Measurements from ENCODE around the gene NTMT1. TPM values are rescaled to one million over a fixed set of nuclear protein-coding genes. Genes with fewer than 3 reads are reported as not detected.
A peak's percentile ranks its signal among the peaks of the same experiment; 100 is the strongest.

NTMT1 gene
- total and polyA plus RNA-seq, 9 of the 15 experiments (the other 6 are each of a cell fraction or from before 2014, with no cell fraction given), result 42.1 to 116 (median 74.7) TPM

DNA sequence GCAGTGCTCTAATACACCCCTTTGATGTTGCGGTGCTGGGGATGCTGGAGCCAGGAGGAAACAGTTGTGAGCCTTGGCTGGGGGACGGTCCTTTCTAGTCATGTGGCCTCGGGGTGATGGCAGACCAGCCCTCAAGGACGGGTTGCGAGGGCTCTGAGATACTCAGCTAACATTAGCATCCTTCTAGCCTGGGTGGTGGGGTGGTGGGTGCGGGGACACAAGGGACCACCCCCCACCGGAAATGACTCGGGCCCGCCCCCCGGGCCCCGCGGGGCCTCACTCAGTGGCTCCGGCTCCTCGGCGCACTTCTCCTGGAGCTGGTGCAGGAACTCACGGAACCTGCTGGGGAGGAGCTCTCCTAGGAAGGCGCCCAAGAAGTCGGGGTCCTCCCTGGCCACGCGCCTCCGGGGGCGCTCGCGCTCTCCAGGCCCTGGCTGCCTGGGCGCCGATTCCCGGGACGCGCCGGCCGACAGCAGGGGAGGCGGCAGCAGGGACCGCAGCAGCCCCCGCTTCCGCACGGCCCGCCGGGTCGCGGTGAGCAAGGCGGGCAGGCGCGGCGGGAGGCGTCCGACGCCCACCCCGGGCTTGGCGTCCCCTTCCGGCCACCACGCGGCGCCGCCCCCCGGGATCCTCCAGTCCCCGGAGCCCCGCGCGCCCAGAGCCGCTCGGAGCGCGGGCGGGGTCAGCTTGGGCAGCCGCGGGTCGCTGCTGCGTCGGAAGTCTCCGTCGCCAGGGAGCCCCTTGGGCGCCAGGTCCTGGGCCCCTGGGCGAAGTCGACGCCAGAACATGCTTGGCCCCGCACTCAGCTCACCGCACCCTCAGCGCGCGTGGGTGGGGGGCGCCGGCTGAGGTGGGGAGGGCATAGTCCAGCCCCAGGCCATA lies 5.9 kb upstream of the NTMT1 start (continued):
- TF ChIP-seq ZNF253 (CRISPR knock-in tag; conservative IDR thresholded peaks at IDR 0.05), result no peak
- no peak for TF ChIP-seq POLR2AphosphoS2 (IDR thresholded peaks at IDR 0.05; ENCODE audit: low read length)
- no peak for TF ChIP-seq MIER1 (IDR thresholded peaks at IDR 0.05; ENCODE audit: low read depth)
- no peak for TF ChIP-seq ZNF239 (CRISPR knock-in tag; IDR thresholded peaks at IDR 0.05)
- no peak for TF ChIP-seq HOXB6 (CRISPR knock-in tag; IDR thresholded peaks at IDR 0.05; ENCODE audit: borderline replicate concordance)
- TF ChIP-seq NCOA1 (IDR thresholded peaks at IDR 0.05; ENCODE audit: low read depth), result no peak
- TF ChIP-seq, protein P1, sequence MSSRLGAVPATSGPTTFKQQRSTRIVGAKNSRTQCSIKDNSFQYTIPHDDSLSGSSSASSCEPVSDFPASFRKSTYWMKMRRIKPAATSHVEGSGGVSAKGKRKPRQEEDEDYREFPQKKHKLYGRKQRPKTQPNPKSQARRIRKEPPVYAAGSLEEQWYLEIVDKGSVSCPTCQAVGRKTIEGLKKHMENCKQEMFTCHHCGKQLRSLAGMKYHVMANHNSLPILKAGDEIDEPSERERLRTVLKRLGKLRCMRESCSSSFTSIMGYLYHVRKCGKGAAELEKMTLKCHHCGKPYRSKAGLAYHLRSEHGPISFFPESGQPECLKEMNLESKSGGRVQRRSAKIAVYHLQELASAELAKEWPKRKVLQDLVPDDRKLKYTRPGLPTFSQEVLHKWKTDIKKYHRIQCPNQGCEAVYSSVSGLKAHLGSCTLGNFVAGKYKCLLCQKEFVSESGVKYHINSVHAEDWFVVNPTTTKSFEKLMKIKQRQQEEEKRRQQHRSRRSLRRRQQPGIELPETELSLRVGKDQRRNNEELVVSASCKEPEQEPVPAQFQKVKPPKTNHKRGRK (tag; IDR thresholded peaks at IDR 0.05), result no peak
- no peak for TF ChIP-seq KLF13 (tag; IDR thresholded peaks at IDR 0.05; ENCODE audit: borderline replicate concordance, low read depth)
- TF ChIP-seq, protein P2, sequence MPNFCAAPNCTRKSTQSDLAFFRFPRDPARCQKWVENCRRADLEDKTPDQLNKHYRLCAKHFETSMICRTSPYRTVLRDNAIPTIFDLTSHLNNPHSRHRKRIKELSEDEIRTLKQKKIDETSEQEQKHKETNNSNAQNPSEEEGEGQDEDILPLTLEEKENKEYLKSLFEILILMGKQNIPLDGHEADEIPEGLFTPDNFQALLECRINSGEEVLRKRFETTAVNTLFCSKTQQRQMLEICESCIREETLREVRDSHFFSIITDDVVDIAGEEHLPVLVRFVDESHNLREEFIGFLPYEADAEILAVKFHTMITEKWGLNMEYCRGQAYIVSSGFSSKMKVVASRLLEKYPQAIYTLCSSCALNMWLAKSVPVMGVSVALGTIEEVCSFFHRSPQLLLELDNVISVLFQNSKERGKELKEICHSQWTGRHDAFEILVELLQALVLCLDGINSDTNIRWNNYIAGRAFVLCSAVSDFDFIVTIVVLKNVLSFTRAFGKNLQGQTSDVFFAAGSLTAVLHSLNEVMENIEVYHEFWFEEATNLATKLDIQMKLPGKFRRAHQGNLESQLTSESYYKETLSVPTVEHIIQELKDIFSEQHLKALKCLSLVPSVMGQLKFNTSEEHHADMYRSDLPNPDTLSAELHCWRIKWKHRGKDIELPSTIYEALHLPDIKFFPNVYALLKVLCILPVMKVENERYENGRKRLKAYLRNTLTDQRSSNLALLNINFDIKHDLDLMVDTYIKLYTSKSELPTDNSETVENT (CRISPR knock-in tag; IDR thresholded peaks at IDR 0.05), result no peak
- TF ChIP-seq ZNF644 (tag; IDR thresholded peaks at IDR 0.05; ENCODE audit: low read depth), result no peak
- TF ChIP-seq, protein P3, sequence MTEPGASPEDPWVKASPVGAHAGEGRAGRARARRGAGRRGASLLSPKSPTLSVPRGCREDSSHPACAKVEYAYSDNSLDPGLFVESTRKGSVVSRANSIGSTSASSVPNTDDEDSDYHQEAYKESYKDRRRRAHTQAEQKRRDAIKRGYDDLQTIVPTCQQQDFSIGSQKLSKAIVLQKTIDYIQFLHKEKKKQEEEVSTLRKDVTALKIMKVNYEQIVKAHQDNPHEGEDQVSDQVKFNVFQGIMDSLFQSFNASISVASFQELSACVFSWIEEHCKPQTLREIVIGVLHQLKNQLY (CRISPR knock-in tag; conservative IDR thresholded peaks at IDR 0.05), result no peak
- TF ChIP-seq, protein P4, sequence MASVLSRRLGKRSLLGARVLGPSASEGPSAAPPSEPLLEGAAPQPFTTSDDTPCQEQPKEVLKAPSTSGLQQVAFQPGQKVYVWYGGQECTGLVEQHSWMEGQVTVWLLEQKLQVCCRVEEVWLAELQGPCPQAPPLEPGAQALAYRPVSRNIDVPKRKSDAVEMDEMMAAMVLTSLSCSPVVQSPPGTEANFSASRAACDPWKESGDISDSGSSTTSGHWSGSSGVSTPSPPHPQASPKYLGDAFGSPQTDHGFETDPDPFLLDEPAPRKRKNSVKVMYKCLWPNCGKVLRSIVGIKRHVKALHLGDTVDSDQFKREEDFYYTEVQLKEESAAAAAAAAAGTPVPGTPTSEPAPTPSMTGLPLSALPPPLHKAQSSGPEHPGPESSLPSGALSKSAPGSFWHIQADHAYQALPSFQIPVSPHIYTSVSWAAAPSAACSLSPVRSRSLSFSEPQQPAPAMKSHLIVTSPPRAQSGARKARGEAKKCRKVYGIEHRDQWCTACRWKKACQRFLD (CRISPR knock-in tag; IDR thresholded peaks at IDR 0.05), result no peak
- TF ChIP-seq NR1H2 (CRISPR knock-in tag; IDR thresholded peaks at IDR 0.05), result 0 out of 2 replicates have a peak, but pooled peaks have one; percentile 70
- no peak for TF ChIP-seq FOS (IDR thresholded peaks at IDR 0.05; ENCODE audit: extremely low read depth, insufficient read length)
- TF ChIP-seq SRF (CRISPR knock-in tag; IDR thresholded peaks at IDR 0.05), result peak in 1 of 2 experiments; percentile 29; a peak in 1 of 4 replicates
- TF ChIP-seq RUNX1 (IDR thresholded peaks at IDR 0.05; ENCODE audit: low read depth), result no peak
- TF ChIP-seq TAF1 (IDR thresholded peaks at IDR 0.05; ENCODE audit: control insufficient read depth, extremely low read depth, insufficient read depth, low read length, severe bottlenecking), result peak; percentile 28
- TF ChIP-seq, protein P5, sequence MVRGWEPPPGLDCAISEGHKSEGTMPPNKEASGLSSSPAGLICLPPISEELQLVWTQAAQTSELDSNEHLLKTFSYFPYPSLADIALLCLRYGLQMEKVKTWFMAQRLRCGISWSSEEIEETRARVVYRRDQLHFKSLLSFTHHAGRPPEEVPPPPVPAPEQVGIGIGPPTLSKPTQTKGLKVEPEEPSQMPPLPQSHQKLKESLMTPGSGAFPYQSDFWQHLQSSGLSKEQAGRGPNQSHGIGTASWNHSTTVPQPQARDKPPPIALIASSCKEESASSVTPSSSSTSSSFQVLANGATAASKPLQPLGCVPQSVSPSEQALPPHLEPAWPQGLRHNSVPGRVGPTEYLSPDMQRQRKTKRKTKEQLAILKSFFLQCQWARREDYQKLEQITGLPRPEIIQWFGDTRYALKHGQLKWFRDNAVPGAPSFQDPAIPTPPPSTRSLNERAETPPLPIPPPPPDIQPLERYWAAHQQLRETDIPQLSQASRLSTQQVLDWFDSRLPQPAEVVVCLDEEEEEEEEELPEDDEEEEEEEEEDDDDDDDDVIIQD (CRISPR knock-in tag; IDR thresholded peaks at IDR 0.05), result no peak

Data from K562 (cell line).